PFSK-1 (cell line): Measurements from ENCODE around the gene JDP2.

ENCODE experiments used
- FOXP2 ChIP-seq: optimal IDR thresholded peaks from 2 replicates; pipeline ENCODE3; 2011; ENCODE audit warnings: borderline replicate concordance, control low read depth, inconsistent platforms; ENCODE audit not compliant: insufficient read depth; ENCODE audit errors: extremely low read length, extremely low read depth
- POLR2AphosphoS5 ChIP-seq: IDR thresholded peaks from 2 replicates; pipeline ENCODE4 v1.6.1; 2012; ENCODE audit warnings: low read depth, mild to moderate bottlenecking, control low read depth, low read length, moderate library complexity
- SIN3A ChIP-seq: IDR thresholded peaks from 2 replicates; pipeline ENCODE4 v1.6.1; 2012; ENCODE audit warnings: mild to moderate bottlenecking, low read length, moderate library complexity, borderline replicate concordance; ENCODE audit not compliant: insufficient read depth
- TAF1 ChIP-seq: IDR thresholded peaks from 2 replicates; pipeline ENCODE4 v1.6.1; 2012; ENCODE audit warnings: low read length, control low read depth, borderline replicate concordance; ENCODE audit not compliant: insufficient read depth
- TF ChIP-seq, protein P1 (sequence below), 2 experiments: IDR thresholded peaks; 2 replicates each; pipeline versions ENCODE4 v1.6.1 to v1.8.0; 2011 to 2012; ENCODE audit warnings: low read depth in 2 of 2, low read length in 2 of 2, control low read depth in 1 of 2, inconsistent platforms in 1 of 2, mild to moderate bottlenecking in 1 of 2, moderate library complexity in 1 of 2; ENCODE audit not compliant: insufficient read depth in 1 of 2

The JDP2 gene

GRCh38 chr14:75435473-75435872 is 7.7 kb downstream of the JDP2 start:
- TF ChIP-seq POLR2AphosphoS5 (no peak), TAF1 (no peak), SIN3A (no peak), FOXP2 (no peak)
- TF ChIP-seq, protein P1, sequence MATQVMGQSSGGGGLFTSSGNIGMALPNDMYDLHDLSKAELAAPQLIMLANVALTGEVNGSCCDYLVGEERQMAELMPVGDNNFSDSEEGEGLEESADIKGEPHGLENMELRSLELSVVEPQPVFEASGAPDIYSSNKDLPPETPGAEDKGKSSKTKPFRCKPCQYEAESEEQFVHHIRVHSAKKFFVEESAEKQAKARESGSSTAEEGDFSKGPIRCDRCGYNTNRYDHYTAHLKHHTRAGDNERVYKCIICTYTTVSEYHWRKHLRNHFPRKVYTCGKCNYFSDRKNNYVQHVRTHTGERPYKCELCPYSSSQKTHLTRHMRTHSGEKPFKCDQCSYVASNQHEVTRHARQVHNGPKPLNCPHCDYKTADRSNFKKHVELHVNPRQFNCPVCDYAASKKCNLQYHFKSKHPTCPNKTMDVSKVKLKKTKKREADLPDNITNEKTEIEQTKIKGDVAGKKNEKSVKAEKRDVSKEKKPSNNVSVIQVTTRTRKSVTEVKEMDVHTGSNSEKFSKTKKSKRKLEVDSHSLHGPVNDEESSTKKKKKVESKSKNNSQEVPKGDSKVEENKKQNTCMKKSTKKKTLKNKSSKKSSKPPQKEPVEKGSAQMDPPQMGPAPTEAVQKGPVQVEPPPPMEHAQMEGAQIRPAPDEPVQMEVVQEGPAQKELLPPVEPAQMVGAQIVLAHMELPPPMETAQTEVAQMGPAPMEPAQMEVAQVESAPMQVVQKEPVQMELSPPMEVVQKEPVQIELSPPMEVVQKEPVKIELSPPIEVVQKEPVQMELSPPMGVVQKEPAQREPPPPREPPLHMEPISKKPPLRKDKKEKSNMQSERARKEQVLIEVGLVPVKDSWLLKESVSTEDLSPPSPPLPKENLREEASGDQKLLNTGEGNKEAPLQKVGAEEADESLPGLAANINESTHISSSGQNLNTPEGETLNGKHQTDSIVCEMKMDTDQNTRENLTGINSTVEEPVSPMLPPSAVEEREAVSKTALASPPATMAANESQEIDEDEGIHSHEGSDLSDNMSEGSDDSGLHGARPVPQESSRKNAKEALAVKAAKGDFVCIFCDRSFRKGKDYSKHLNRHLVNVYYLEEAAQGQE (IDR thresholded peaks at IDR 0.05; ENCODE audit: insufficient read depth in 1 of 2, low read depth in 2 of 2, low read length in 2 of 2) = no peak

DNA sequence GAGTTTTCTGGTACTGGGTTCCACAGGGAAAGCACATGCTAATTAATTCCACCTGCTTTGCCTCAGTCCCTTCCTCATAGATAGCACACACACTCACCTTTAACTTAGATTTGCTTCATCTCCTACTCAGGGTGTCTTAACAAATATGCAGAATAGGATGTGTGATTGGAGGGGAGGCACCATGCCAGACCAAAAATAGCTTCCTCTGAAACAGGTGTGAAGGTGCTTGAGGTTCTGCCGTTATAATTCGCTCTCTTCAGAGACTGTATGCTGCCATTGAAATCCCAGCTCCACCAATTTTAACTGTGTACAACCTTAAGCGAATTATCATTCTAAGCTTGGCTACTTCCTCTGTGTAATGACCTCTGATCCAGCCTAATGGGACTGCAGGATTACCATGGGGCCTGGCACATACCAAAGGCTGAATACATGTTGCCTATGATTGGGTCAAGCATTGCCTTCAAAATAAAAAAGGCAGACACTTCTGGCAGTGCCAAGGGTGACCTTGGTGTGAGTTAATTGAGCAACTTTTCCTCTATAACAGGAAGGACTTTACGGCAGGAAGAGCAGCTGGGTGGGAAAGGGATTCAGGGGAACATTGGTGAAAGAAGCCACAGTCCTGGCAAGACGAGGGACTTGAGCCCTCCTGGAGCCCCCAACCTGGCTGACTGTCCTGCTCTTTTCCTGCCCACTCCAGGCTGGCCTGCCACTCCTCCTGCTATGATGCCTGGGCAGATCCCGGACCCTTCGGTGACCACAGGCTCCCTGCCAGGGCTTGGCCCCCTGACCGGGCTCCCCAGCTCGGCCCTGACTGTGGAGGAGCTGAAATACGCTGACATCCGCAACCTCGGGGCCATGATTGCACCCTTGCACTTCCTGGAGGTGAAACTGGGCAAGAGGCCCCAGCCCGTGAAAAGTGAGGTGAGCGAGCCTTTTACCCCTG is 9.7 kb downstream of the JDP2 start:
- TF ChIP-seq SIN3A (no peak), FOXP2 (no peak), POLR2AphosphoS5 (no peak), TAF1 (no peak)
- TF ChIP-seq, protein P1 (IDR thresholded peaks at IDR 0.05; ENCODE audit: insufficient read depth in 1 of 2, low read depth in 2 of 2, low read length in 2 of 2) = no peak

DNA sequence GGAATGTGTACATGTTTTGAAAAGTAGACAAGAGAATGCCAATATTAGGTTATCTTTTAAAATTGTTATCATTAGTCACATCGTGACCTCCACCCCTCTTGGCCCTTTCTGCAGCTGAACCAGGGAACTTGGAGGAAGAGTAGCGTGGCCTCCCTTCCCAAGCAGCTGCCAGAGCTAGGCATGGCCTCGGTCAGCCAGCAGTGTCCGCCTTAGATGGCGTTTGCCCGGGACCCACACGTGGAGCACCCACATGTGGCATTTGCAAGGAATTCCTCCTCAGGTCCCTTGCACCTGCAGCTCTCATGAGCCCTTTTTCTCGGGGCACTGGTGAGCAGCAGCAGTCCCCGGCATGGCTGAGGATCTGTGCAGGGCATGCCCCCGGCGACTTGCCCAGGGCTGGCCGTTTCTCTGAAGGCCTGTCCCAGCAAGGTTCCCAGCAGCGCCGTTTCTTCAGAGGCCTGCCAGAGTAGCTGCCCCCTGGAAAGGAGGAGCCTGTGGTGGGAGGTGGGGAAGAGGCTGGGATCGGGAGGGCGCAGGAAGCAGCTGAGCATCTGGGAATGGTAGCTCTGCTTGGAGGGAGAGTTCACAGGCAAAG is 10.8 kb downstream of the JDP2 start:
- TF ChIP-seq POLR2AphosphoS5 (no peak), FOXP2 (no peak)

GRCh38 chr14:75439989-75440388 is 12.2 kb downstream of the JDP2 start:
- TF ChIP-seq TAF1 (no peak), FOXP2 (no peak), SIN3A (no peak)
- TF ChIP-seq, protein P1 (IDR thresholded peaks at IDR 0.05; ENCODE audit: insufficient read depth in 1 of 2, low read depth in 2 of 2, low read length in 2 of 2) = no peak

DNA sequence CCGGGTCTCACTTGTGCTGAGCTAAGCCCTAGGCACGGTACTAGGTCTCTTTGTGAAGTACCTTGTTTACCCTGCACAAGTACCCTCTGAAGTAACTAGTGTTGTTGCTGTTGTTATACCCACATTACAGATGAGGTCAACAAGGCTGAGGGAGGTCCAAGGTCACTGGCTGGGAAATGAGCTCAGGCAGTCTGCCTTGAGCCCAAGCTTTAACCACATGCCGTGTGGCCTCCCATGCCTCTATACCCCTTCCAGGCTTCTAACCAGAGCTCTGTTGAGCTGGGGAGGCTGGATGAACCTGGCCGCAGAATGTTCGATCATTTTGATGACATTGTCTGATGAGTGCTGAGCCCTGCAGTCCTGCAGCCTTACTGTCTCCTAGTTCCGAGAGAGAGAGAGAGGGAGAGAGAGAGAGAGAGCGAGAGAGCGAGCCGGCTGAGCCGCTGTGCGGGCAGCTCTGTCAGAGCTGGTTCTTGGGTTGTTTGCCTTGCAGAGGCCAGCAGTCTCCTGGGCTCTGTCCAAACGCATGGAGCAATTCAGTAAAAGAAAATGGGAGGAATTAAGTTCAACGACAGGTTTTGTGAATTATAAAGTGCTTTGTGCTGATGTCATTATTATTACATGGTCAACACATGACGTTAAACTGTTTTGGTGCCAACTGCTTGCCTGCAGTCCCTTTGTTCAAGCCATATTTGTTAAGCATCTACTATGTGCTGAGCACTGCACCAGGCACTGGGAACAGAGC is 13.1 kb downstream of the JDP2 start:
- TF ChIP-seq TAF1 = no peak
- TF ChIP-seq, protein P1 (IDR thresholded peaks at IDR 0.05; ENCODE audit: insufficient read depth in 1 of 2, low read depth in 2 of 2, low read length in 2 of 2) = no peak
- TF ChIP-seq FOXP2 = no peak
- TF ChIP-seq SIN3A = no peak
- TF ChIP-seq POLR2AphosphoS5 = no peak
